GM12878 (cell line): Measurements from ENCODE around the gene UMPS.

Experiments used
- EP300 ChIP-seq, 2 experiments: fragments of 150-350 bp in 1 of 2; IDR thresholded peaks; 2 replicates each; pipeline ENCODE4 v1.6.1; 2011 to 2012; ENCODE audit warnings: low read depth in 2 of 2, low read length in 2 of 2, borderline replicate concordance in 1 of 2, improper control_type of control experiment in 1 of 2, inconsistent platforms in 1 of 2; ENCODE audit not compliant: control insufficient read depth in 1 of 2
- EZH2 ChIP-seq: IDR thresholded peaks from 2 replicates; pipeline ENCODE4 v1.6.1; 2012; ENCODE audit warnings: low read depth, mild to moderate bottlenecking, control low read depth, inconsistent platforms, low read length, borderline replicate concordance; ENCODE audit not compliant: control insufficient read depth
- HDGF ChIP-seq: fragments of 450-650 bp; IDR thresholded peaks from 2 replicates; pipeline ENCODE4 v1.6.1; 2016; ENCODE audit warnings: antibody characterized with exemption
- NFIC ChIP-seq: IDR thresholded peaks from 2 replicates; pipeline ENCODE4 v1.6.1; 2012; ENCODE audit warnings: low read depth, mild to moderate bottlenecking, inconsistent platforms, low read length, moderate library complexity
- POLR2A ChIP-seq: IDR thresholded peaks from 2 replicates; pipeline ENCODE4 v1.6.1; 2011; ENCODE audit warnings: low read depth, mild to moderate bottlenecking, low read length
- POLR2AphosphoS5 ChIP-seq: IDR thresholded peaks from 2 replicates; pipeline ENCODE4 v1.6.1; 2011; ENCODE audit warnings: mild to moderate bottlenecking, low read length, inconsistent platforms
- STAT1 ChIP-seq: fragments of 450-650 bp; conservative IDR thresholded peaks from 2 replicates; pipeline ENCODE4 v1.6.1; 2014; ENCODE audit warnings: antibody characterized with exemption, mild to moderate bottlenecking
- TARDBP ChIP-seq: IDR thresholded peaks from 2 replicates; pipeline ENCODE4 v1.6.1; 2016; ENCODE audit warnings: borderline replicate concordance
- ZNF384 ChIP-seq: IDR thresholded peaks from 2 replicates; pipeline ENCODE4 v1.6.1; 2012; ENCODE audit warnings: low read depth, mild to moderate bottlenecking, low read length, improper control_type of control experiment, borderline replicate concordance
- ZZZ3 ChIP-seq: IDR thresholded peaks from 2 replicates; pipeline ENCODE4 v1.6.1; 2011; ENCODE audit warnings: low read depth; ENCODE audit not compliant: control insufficient read depth, insufficient read length
- TF ChIP-seq, protein P1 (sequence below), 3 experiments: IDR thresholded peaks in 2 of 3; conservative IDR thresholded peaks in 1 of 3; 2 replicates each; pipeline ENCODE4 v1.5.1; 2011; ENCODE audit warnings: low read depth in 3 of 3, low read length in 3 of 3, mild to moderate bottlenecking in 3 of 3, control low read depth in 2 of 3, moderate library complexity in 2 of 3, inconsistent platforms in 1 of 3, mixed read lengths in 1 of 3; ENCODE audit not compliant: control insufficient read depth in 2 of 3, insufficient read depth in 1 of 3; ENCODE audit errors: extremely low read depth in 1 of 3

DNA sequence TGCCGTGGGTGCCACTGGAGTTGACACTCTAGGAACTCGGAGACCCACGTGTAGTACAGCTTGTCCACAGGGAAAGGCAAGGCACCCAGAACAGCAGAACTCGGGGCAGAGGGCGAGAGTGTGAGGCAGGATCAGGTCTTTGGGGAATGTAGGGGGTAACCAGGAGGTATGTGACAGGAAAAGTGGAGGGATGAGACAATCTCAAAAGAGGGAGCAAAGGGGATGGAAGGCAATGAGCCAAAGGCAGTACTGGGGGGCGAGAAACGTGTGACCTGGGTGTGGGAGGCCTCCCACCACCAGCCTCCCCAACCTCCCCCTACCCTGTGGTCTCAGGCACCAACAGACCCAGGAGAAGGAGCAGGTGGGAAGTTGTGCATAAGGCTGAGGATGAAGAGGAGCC is 48.9 kb downstream of the UMPS start:
- TF ChIP-seq, protein P1, sequence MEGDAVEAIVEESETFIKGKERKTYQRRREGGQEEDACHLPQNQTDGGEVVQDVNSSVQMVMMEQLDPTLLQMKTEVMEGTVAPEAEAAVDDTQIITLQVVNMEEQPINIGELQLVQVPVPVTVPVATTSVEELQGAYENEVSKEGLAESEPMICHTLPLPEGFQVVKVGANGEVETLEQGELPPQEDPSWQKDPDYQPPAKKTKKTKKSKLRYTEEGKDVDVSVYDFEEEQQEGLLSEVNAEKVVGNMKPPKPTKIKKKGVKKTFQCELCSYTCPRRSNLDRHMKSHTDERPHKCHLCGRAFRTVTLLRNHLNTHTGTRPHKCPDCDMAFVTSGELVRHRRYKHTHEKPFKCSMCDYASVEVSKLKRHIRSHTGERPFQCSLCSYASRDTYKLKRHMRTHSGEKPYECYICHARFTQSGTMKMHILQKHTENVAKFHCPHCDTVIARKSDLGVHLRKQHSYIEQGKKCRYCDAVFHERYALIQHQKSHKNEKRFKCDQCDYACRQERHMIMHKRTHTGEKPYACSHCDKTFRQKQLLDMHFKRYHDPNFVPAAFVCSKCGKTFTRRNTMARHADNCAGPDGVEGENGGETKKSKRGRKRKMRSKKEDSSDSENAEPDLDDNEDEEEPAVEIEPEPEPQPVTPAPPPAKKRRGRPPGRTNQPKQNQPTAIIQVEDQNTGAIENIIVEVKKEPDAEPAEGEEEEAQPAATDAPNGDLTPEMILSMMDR (IDR thresholded peaks at IDR 0.05 in 2 of 3, conservative IDR thresholded peaks at IDR 0.05 in 1 of 3; ENCODE audit: control insufficient read depth in 2 of 3, extremely low read depth in 1 of 3, insufficient read depth in 1 of 3, low read depth in 3 of 3, low read length in 3 of 3): no peak
- TF ChIP-seq EP300 (IDR thresholded peaks at IDR 0.05; ENCODE audit: borderline replicate concordance in 1 of 2, control insufficient read depth in 1 of 2, low read depth in 2 of 2, low read length in 2 of 2): no peak
- no peak for TF ChIP-seq HDGF
- TF ChIP-seq POLR2AphosphoS5: no peak
- TF ChIP-seq EZH2: no peak
- no peak for TF ChIP-seq ZNF384
- TF ChIP-seq TARDBP: no peak
- TF ChIP-seq POLR2A: no peak
- no peak for TF ChIP-seq NFIC
- no peak for TF ChIP-seq ZZZ3
- TF ChIP-seq STAT1: no peak
